Panc1 (cell line): Measurements from ENCODE around the gene KHNYN. TPM values are rescaled to one million over a fixed set of nuclear protein-coding genes. Genes with fewer than 3 reads are reported as not detected.
"Not testable (repeated sequence)": the region's sequence is repeated elsewhere in the genome, so short reads cannot be mapped to it uniquely, and the experiment has no call there.

Experiments used
- ATAC-seq: fragments of 200-7000 bp; cut with Tn5 transposase; 2 replicates; pipeline ENCODE4 v1.9.1; 2020; ENCODE audit warnings: mild to moderate bottlenecking, moderate library complexity
- BruUV-seq: library from RNA; stranded (reverse); fragments of 400-500 nt; replicated peaks from 2 replicates; lab custom pipeline; 2021; lab: Mats Ljungman, UMichigan
- CTCF ChIA-PET: fragments of 300-600 bp; sonication (Branson Sonifier 250); formaldehyde crosslinking; loops from one replicate; lab custom pipeline; 2022; ENCODE audit warnings: antibody characterized with exemption; lab: Charles Lee
- POLR2A ChIA-PET: fragments of 300-600 bp; sonication (Branson Sonifier 250); formaldehyde crosslinking; loops from one replicate; lab custom pipeline; 2022; ENCODE audit warnings: antibody characterized with exemption; lab: Charles Lee
- DNase-seq: peaks from one replicate; pipeline ENCODE4 v3.0.0-alpha.2; 2010; ENCODE audit warnings: low read depth, low spot score
- H3K27ac ChIP-seq: 2 replicates; pipeline ENCODE4 v1.5.1; 2011; ENCODE audit warnings: mild to moderate bottlenecking, low read length, inconsistent platforms
- H3K27me3 ChIP-seq: fragments of 200-500 bp; sonication (Bioruptor generic); 2 replicates; pipeline ENCODE4 v1.6.0; 2014; ENCODE audit warnings: low read length, inconsistent platforms; ENCODE audit not compliant: control insufficient read depth, insufficient read depth
- H3K36me3 ChIP-seq: fragments of 200-500 bp; sonication (Bioruptor generic); 2 replicates; pipeline ENCODE4 v1.5.1; 2014; ENCODE audit warnings: inconsistent platforms, mild to moderate bottlenecking, low read length, moderate library complexity; ENCODE audit not compliant: control insufficient read depth, insufficient read depth
- H3K4me1 ChIP-seq: 2 replicates; pipeline ENCODE4 v1.5.1; 2011; ENCODE audit warnings: inconsistent platforms, mild to moderate bottlenecking, low read length, moderate library complexity; ENCODE audit not compliant: control insufficient read depth, insufficient read depth
- H3K4me3 ChIP-seq, 2 experiments: 2 replicates each; pipeline ENCODE4 v1.5.1; 2011 to 2012; ENCODE audit warnings: low read depth in 2 of 2, low read length in 2 of 2, mild to moderate bottlenecking in 2 of 2, inconsistent platforms in 1 of 2, moderate library complexity in 1 of 2
- H3K9me3 ChIP-seq: fragments of 200-500 bp; sonication (Bioruptor generic); 2 replicates; pipeline ENCODE4 v1.5.1; 2014; ENCODE audit warnings: low read depth, mild to moderate bottlenecking, inconsistent platforms, low read length, moderate library complexity; ENCODE audit not compliant: control insufficient read depth, insufficient read depth
- CTCF ChIP-seq: fragments of 450-650 bp; IDR thresholded peaks from 2 replicates; pipeline ENCODE4 v1.5.1; 2017; ENCODE audit warnings: mild to moderate bottlenecking
- POLR2AphosphoS5 ChIP-seq: IDR thresholded peaks from 2 replicates; pipeline ENCODE4 v1.6.1; 2012; ENCODE audit warnings: mild to moderate bottlenecking, low read depth, low read length, moderate library complexity
- REST ChIP-seq, 2 experiments: IDR thresholded peaks; 2 replicates each; pipeline ENCODE4 v1.6.1; 2011 to 2012; ENCODE audit warnings: low read depth in 2 of 2, control low read depth in 1 of 2, low read length in 1 of 2, mild to moderate bottlenecking in 1 of 2, moderate library complexity in 1 of 2; ENCODE audit not compliant: insufficient read depth in 1 of 2
- SIN3A ChIP-seq: IDR thresholded peaks from 2 replicates; pipeline ENCODE4 v1.6.1; 2012; ENCODE audit warnings: low read depth, mild to moderate bottlenecking, low read length, moderate library complexity, borderline replicate concordance; ENCODE audit not compliant: insufficient read depth
- TCF7L2 ChIP-seq: IDR thresholded peaks from 2 replicates; pipeline ENCODE4 v1.6.1; 2011; ENCODE audit warnings: mild to moderate bottlenecking, low read depth, low read length, inconsistent platforms
- in situ Hi-C: cut with HindIII; loops from 2 replicates; pipeline ENCODE4 v1.10.0; 2016; ENCODE audit warnings: low sequenced_read_pairs, low pct_unique_long_range_greater_than_20kb
- intact Hi-C: fragments of 100-400 bp; cut with micrococcal nuclease; formaldehyde crosslinking; loops from one replicate; pipeline ENCODE4 v1.10.0; 2022; ENCODE audit not compliant: unreplicated experiment
- total RNA-seq: library from RNA; stranded (reverse); gene quantifications from one replicate; pipeline ENCODE4 v1.2.1, GENCODE V29; 2021; ENCODE audit not compliant: unreplicated experiment

Gene KHNYN
- total RNA-seq, 1 experiment from 2014 or later, result 37.6 TPM

GRCh38 chr14:24385524-24385923, 44.2 kb upstream of the KHNYN start:
- ChIA-PET POLR2A (interaction anchor here (0.6 kb wide), 1 partner anchor 25 kb away, joined by 6 read pairs; no protein-coding TSS in a partner anchor), CTCF (interaction anchor here (0.7 kb wide), 2 partner anchors 13 to 46 kb away, joined by 4 to 6 read pairs; partner anchors contain the start of gene NYNRIN)
- TF ChIP-seq SIN3A (no peak), CTCF (no peak), TCF7L2 (no peak), REST (IDR thresholded peaks at IDR 0.05; ENCODE audit: insufficient read depth in 1 of 2, low read depth in 2 of 2, low read length in 1 of 2) (no peak)
- no TSS peak for BruUV-seq
- intact Hi-C loops, result no loop called here
- H3K27me3 ChIP-seq, result no peaks in the 10 kb centered on the region
- ATAC-seq (no peak), DNase-seq (no peak)
- in situ Hi-C loops, result no loop called here
- H3K4me1 ChIP-seq, result no peaks in the 10 kb centered on the region
- H3K9me3 ChIP-seq, result no peaks in the 10 kb centered on the region
- no peaks in the 10 kb centered on the region for H3K36me3 ChIP-seq
- H3K4me3 ChIP-seq, result no peak overlapping the region
- no peak overlapping the region for H3K27ac ChIP-seq

- Histone ChIP-seq H3K27me3 (no peaks in the 10 kb centered on the region), H3K36me3 (no peaks in the 10 kb centered on the region), H3K27ac (no peak overlapping the region), H3K4me3 (no peak overlapping the region), H3K4me1 (no peaks in the 10 kb centered on the region), H3K9me3 (no peaks in the 10 kb centered on the region)
- ChIA-PET CTCF (interaction anchor here (0.6 kb wide), 1 partner anchor 55 kb away, joined by 3 read pairs; no protein-coding TSS in a partner anchor), POLR2A (no interaction called here)
- ATAC-seq, result no peak
- no TSS peak for BruUV-seq
- TF ChIP-seq SIN3A (no peak), REST (IDR thresholded peaks at IDR 0.05; ENCODE audit: insufficient read depth in 1 of 2, low read depth in 2 of 2, low read length in 1 of 2) (no peak), TCF7L2 (no peak), CTCF (no peak), POLR2AphosphoS5 (no peak)
- in situ Hi-C loops, result no loop called here
- intact Hi-C loops, result no loop called here
- DNase-seq, result no peak
These were observed 42.8 kb upstream of the KHNYN start for GRCh38 chr14:24387009-24387345.

- in situ Hi-C loops, H3K36me3 ChIP-seq, H3K27me3 ChIP-seq, POLR2A ChIA-PET, H3K9me3 ChIP-seq, BruUV-seq, H3K27ac ChIP-seq, H3K4me3 ChIP-seq, DNase-seq, intact Hi-C loops, H3K4me1 ChIP-seq, ATAC-seq: not testable (repeated sequence)
- CTCF ChIA-PET, result interaction anchor here (0.6 kb wide), 1 partner anchor 55 kb away, joined by 3 read pairs; no protein-coding TSS in a partner anchor
These were observed 42.2 kb upstream of the KHNYN start for GRCh38 chr14:24387579-24387978.
